ENCODE results near the gene GPR15. TPM values are rescaled to one million over a fixed set of nuclear protein-coding genes. Genes with fewer than 3 reads are reported as not detected.

Gene GPR15
- total and polyA plus RNA-seq, 2 donors (not counting 3 experiments of a cell fraction or from before 2014, with no cell fraction given): not detected

GRCh38 chr3:98501270-98501669, 30.5 kb upstream of the GPR15 start:
- FAIRE-seq: no peak
- Histone ChIP-seq H3K4me1 (ENCODE audit: control insufficient read depth, extremely low read depth, insufficient read depth, low read length) (no peaks in the 10 kb centered on the region), H3K9me3 (replicated peaks; ENCODE audit: control insufficient read depth, insufficient read depth, low read length) (no peaks in the 10 kb centered on the region), H4K20me1 (replicated peaks; ENCODE audit: control insufficient read depth, extremely low read depth, insufficient read depth, low read length) (no peaks in the 10 kb centered on the region), H3K4me2 (ENCODE audit: insufficient read depth, low read length) (no peak overlapping the region), H3K9me1 (replicated peaks; ENCODE audit: control insufficient read depth, extremely low read depth, insufficient read depth, low read length) (no peaks in the 10 kb centered on the region), H3K36me3 (ENCODE audit: control insufficient read depth in 2 of 2, extremely low read depth in 1 of 2, insufficient read depth in 2 of 2, low read length in 2 of 2) (no peaks in the 10 kb centered on the region), H3K79me2 (ENCODE audit: control insufficient read depth, insufficient read depth, low read length) (no peaks in the 10 kb centered on the region), H3K4me3 (replicated peaks in 1 of 3; ENCODE audit: insufficient read depth in 1 of 3, low read depth in 1 of 3, low read length in 3 of 3) (no peak overlapping the region), H3K9ac (replicated peaks; ENCODE audit: extremely low read depth, insufficient read depth, low read length) (no peak overlapping the region), H2AFZ (ENCODE audit: low read depth, low read length) (no peak overlapping the region), H3K27ac (ENCODE audit: insufficient read depth, low read depth, low read length) (no peak overlapping the region), H3K27me3 (ENCODE audit: control insufficient read depth in 2 of 2, insufficient read depth in 2 of 2, low read length in 2 of 2) (peaks cover 4 to 20% of the 10 kb centered on the region in 2 experiments)
- no peak for TF ChIP-seq GATA2 (IDR thresholded peaks at IDR 0.05; ENCODE audit: insufficient read depth, insufficient read length, low read depth, low read length)
- TF ChIP-seq POLR2A (IDR thresholded peaks at IDR 0.05; ENCODE audit: low read depth, low read length): no peak
- no peak for TF ChIP-seq JUN (IDR thresholded peaks at IDR 0.05; ENCODE audit: borderline replicate concordance, insufficient read depth, insufficient read length, low read depth)
- TF ChIP-seq MYC (IDR thresholded peaks at IDR 0.05; ENCODE audit: low read depth, low read length): no peak
- TF ChIP-seq, protein P1, sequence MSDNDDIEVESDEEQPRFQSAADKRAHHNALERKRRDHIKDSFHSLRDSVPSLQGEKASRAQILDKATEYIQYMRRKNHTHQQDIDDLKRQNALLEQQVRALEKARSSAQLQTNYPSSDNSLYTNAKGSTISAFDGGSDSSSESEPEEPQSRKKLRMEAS (IDR thresholded peaks at IDR 0.05; ENCODE audit: insufficient read depth, insufficient read length): no peak
- TF ChIP-seq POLR2AphosphoS5 (IDR thresholded peaks at IDR 0.05; ENCODE audit: insufficient read depth, low read depth, low read length): no peak
- TF ChIP-seq, protein P2, sequence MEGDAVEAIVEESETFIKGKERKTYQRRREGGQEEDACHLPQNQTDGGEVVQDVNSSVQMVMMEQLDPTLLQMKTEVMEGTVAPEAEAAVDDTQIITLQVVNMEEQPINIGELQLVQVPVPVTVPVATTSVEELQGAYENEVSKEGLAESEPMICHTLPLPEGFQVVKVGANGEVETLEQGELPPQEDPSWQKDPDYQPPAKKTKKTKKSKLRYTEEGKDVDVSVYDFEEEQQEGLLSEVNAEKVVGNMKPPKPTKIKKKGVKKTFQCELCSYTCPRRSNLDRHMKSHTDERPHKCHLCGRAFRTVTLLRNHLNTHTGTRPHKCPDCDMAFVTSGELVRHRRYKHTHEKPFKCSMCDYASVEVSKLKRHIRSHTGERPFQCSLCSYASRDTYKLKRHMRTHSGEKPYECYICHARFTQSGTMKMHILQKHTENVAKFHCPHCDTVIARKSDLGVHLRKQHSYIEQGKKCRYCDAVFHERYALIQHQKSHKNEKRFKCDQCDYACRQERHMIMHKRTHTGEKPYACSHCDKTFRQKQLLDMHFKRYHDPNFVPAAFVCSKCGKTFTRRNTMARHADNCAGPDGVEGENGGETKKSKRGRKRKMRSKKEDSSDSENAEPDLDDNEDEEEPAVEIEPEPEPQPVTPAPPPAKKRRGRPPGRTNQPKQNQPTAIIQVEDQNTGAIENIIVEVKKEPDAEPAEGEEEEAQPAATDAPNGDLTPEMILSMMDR (IDR thresholded peaks at IDR 0.05; ENCODE audit: extremely low read depth in 1 of 2, insufficient read depth in 1 of 2, low read depth in 1 of 2, low read length in 2 of 2): no peak
- no peak for TF ChIP-seq EZH2 (IDR thresholded peaks at IDR 0.05; ENCODE audit: borderline replicate concordance, low read depth, low read length, severe bottlenecking)
- TF ChIP-seq FOS (IDR thresholded peaks at IDR 0.05; ENCODE audit: borderline replicate concordance, insufficient read depth, low read length): no peak
- ChIA-PET CTCF (no interaction called here), POLR2A (no interaction called here)
- intact Hi-C loops (cut with micrococcal nuclease): no loop called here
- no peak for DNase-seq (ENCODE audit: low read depth, low spot score)
- dilution Hi-C loops (cut with MboI; ENCODE audit: extremely low pct_ligation_motif_present, low sequenced_read_pairs): no loop called here
- BruUV-seq (replicated peaks): no TSS peak
